K562 (cell line): ENCODE data around the gene PRTN3. TPM values are rescaled to one million over a fixed set of nuclear protein-coding genes. Genes with fewer than 3 reads are reported as not detected.
A peak's percentile ranks its signal among the peaks of the same experiment; 100 is the strongest.

Experiments used
- MCM3 ChIP-seq: fragments of 450-650 bp; IDR thresholded peaks from 2 replicates; pipeline ENCODE4 v1.6.1; 2016
- MGA ChIP-seq: fragments of 450-650 bp; IDR thresholded peaks from 2 replicates; pipeline ENCODE4 v1.6.1; 2016; ENCODE audit warnings: mild to moderate bottlenecking, moderate library complexity
- PURB ChIP-seq: sonication (generic); formaldehyde crosslinking; IDR thresholded peaks from 2 replicates; pipeline ENCODE4 v1.9.0; 2021; ENCODE audit warnings: low read depth, mild to moderate bottlenecking, missing genetic modification reagents
- SFPQ ChIP-seq: fragments of 200-400 bp; formaldehyde crosslinking; IDR thresholded peaks from 2 replicates; pipeline ENCODE4 v1.6.1; 2017; ENCODE audit warnings: mild to moderate bottlenecking, low read depth, low read length, moderate library complexity
- ZBTB43 ChIP-seq: sonication (generic); formaldehyde crosslinking; IDR thresholded peaks from 2 replicates; pipeline ENCODE4 v1.8.0; 2023; ENCODE audit warnings: mild to moderate bottlenecking, missing genetic modification reagents
- ZNF707 ChIP-seq: fragments of 250-450 bp; sonication (Bioruptor Pico); conservative IDR thresholded peaks from 2 replicates; pipeline ENCODE4 v1.8.0; 2022; ENCODE audit warnings: inconsistent platforms, mild to moderate bottlenecking, moderate library complexity
- polyA plus RNA-seq, 8 experiments: library from polyadenylated mRNA; depleted of rRNA in 4 of 8; stranded (reverse) in 5 of 8; unstranded in 3 of 8; fragments of >200 nt; fragmentation: Nextera tagmentation in 2 of 8; fragmentation: Illumina TruSeq in 1 of 8; extraction: Ambion mirVana in 2 of 8; extraction: Trizol in 1 of 8; gene quantifications; 2 replicates each; pipeline versions ENCODE4 v1.2.1 to v1.2.3, GENCODE V29; 2011 to 2014; ENCODE audit warnings: inconsistent platforms in 1 of 8, missing spikeins in 1 of 8
- total RNA-seq, 7 experiments: library from RNA; depleted of rRNA in 6 of 7; stranded (reverse); fragments of >200 nt in 6 of 7; fragmentation: Illumina TruSeq in 2 of 7; extraction: Trizol in 2 of 7; gene quantifications; 2 replicates each; pipeline versions ENCODE4 v1.2.1 to v1.2.3, GENCODE V29; 2011 to 2021; ENCODE audit warnings: low replicate concordance in 1 of 7
- TF ChIP-seq, protein P1 (sequence below): fragments of 250-450 bp; sonication (Bioruptor Pico); IDR thresholded peaks from 2 replicates; pipeline ENCODE4 v1.5.0; 2021; ENCODE audit warnings: mild to moderate bottlenecking, borderline replicate concordance
- TF ChIP-seq, protein P2 (sequence below): sonication (generic); formaldehyde crosslinking; IDR thresholded peaks from 2 replicates; pipeline ENCODE4 v1.8.1; 2023; ENCODE audit warnings: mild to moderate bottlenecking, missing genetic modification reagents

The PRTN3 gene
- total and polyA plus RNA-seq, 9 of the 15 experiments (the other 6 are each of a cell fraction or from before 2014, with no cell fraction given): 0.14 to 0.86 (median 0.43) TPM; not detected in 3

- TF ChIP-seq ZBTB43 (CRISPR knock-in tag) (no peak), PURB (no peak), SFPQ (no peak), MGA (peak; percentile 64), ZNF707 (CRISPR knock-in tag) (no peak), MCM3 (no peak)
- TF ChIP-seq, protein P1, sequence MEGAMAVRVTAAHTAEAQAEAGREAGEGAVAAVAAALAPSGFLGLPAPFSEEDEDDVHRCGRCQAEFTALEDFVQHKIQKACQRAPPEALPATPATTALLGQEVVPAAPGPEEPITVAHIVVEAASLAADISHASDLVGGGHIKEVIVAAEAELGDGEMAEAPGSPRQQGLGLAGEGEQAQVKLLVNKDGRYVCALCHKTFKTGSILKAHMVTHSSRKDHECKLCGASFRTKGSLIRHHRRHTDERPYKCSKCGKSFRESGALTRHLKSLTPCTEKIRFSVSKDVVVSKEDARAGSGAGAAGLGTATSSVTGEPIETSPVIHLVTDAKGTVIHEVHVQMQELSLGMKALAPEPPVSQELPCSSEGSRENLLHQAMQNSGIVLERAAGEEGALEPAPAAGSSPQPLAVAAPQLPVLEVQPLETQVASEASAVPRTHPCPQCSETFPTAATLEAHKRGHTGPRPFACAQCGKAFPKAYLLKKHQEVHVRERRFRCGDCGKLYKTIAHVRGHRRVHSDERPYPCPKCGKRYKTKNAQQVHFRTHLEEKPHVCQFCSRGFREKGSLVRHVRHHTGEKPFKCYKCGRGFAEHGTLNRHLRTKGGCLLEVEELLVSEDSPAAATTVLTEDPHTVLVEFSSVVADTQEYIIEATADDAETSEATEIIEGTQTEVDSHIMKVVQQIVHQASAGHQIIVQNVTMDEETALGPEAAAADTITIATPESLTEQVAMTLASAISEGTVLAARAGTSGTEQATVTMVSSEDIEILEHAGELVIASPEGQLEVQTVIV (CRISPR knock-in tag): no peak
- TF ChIP-seq, protein P2, sequence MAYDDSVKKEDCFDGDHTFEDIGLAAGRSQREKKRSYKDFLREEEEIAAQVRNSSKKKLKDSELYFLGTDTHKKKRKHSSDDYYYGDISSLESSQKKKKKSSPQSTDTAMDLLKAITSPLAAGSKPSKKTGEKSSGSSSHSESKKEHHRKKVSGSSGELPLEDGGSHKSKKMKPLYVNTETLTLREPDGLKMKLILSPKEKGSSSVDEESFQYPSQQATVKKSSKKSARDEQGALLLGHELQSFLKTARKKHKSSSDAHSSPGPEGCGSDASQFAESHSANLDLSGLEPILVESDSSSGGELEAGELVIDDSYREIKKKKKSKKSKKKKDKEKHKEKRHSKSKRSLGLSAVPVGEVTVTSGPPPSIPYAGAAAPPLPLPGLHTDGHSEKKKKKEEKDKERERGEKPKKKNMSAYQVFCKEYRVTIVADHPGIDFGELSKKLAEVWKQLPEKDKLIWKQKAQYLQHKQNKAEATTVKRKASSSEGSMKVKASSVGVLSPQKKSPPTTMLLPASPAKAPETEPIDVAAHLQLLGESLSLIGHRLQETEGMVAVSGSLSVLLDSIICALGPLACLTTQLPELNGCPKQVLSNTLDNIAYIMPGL (CRISPR knock-in tag): no peak
Measured at GRCh38 chr19:844546-844971, 3.8 kb downstream of the PRTN3 start (continued).
